MM.1S (cell line): ENCODE data around the gene ANXA10.

Experiments
- EZH2 ChIP-seq: fragments of 300-600 bp; sonication (generic); optimal IDR thresholded peaks from 2 replicates; pipeline ENCODE3; 2017; ENCODE audit warnings: low read depth, mild to moderate bottlenecking, antibody characterized with exemption, low read length, mixed read lengths
- TF ChIP-seq, protein P1 (sequence below): fragments of 300-600 bp; sonication (generic); IDR thresholded peaks from 2 replicates; pipeline ENCODE4 v1.5.1; 2016; ENCODE audit warnings: antibody characterized with exemption, low read length, mixed read lengths

DNA sequence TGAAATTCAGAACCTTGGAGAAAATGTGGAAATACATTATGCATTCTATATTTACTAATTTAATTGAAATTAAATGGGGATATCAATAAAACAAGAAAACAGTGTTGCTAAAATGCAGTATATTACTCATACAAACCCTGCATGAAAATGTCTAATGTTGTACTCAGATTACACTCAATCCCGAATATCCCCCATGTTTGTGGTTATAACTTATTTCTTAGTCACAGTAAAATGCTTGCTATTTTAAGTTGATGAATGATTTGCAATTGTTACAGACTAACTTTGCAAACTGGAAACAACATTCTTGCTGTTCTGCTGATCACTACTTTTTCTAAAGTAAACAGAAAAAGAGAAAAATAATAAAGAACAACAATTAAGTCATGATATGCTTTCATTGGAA lies 33.1 kb upstream of the ANXA10 start:
- TF ChIP-seq, protein P1, sequence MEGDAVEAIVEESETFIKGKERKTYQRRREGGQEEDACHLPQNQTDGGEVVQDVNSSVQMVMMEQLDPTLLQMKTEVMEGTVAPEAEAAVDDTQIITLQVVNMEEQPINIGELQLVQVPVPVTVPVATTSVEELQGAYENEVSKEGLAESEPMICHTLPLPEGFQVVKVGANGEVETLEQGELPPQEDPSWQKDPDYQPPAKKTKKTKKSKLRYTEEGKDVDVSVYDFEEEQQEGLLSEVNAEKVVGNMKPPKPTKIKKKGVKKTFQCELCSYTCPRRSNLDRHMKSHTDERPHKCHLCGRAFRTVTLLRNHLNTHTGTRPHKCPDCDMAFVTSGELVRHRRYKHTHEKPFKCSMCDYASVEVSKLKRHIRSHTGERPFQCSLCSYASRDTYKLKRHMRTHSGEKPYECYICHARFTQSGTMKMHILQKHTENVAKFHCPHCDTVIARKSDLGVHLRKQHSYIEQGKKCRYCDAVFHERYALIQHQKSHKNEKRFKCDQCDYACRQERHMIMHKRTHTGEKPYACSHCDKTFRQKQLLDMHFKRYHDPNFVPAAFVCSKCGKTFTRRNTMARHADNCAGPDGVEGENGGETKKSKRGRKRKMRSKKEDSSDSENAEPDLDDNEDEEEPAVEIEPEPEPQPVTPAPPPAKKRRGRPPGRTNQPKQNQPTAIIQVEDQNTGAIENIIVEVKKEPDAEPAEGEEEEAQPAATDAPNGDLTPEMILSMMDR = no peak
- TF ChIP-seq EZH2 = no peak
